ENCODE measurements around the gene PTPRN2. TPM values are rescaled to one million over a fixed set of nuclear protein-coding genes. Genes with fewer than 3 reads are reported as not detected.

The PTPRN2 gene
- total and polyA plus RNA-seq, 2 of the 13 experiments (the other 11 are each of a cell fraction or from before 2014, with no cell fraction given) = 2.5 to 24.2 TPM

DNA sequence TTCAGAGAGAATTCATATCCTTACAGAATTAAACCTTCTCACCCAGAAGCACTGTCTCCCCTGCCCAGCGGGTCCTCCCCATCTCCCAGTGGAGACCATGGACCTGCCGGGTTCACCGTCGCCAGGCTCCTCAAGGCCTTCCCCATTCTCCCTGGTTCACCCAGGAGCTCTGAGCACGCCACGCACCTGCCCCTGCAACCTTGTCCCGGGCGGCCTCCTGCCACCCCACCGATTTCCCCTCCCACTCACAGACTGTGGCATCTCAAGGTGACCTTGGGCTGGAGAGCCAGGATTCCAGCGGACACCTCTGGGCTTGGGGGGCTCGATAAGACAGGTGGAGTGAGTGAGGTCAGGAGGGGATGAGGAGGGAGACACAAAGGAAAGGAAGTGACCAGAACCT is 135.3 kb downstream of the PTPRN2 start (continued):
- TF ChIP-seq ZNF674 (CRISPR knock-in tag; IDR thresholded peaks at IDR 0.05; ENCODE audit: low read depth) (no peak), ZNF564 (CRISPR knock-in tag; IDR thresholded peaks at IDR 0.05) (no peak), ZNF704 (CRISPR knock-in tag; IDR thresholded peaks at IDR 0.05; ENCODE audit: borderline replicate concordance) (no peak)

DNA sequence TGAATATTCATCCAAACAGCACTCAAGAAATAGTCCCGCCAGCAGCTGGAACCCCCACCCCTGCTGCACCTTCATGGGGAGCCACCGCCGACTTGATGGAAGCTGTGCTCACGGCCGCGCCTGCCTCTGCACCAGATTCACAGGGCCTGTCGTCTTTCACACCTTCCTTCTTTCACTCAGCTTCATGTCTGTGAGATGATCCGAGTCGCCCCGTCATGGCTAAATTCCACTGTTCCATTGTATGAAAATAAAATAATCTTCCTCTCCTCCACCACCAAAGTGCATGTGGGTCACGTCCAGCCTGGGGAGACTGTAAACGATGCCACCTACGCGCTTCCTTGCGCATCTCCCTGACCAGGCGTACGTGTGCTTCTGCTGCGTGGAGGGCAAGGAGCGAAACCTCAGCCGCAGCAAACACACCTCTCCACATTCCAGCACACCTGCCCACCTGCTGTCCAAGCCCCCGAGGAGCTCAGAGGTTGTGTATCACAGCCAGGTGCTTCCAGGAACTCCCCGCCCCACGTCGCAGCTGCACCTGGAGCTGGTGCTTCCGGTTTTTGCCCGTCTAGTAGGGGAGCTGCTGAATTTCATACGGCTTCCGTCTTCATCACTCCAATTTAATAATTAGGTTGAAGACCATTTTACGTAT is 137.0 kb downstream of the PTPRN2 start:
- no TSS peak for BruUV-seq (replicated peaks)
- 96% methylated on average over 28 of the region's 29 CpGs for WGBS (ENCODE audit: low lambda C conversion rate)
- Histone ChIP-seq H3K36me3 (replicated peaks in 1 of 2; ENCODE audit: control insufficient read depth in 1 of 2, insufficient read depth in 2 of 2, low read length in 2 of 2) (no peaks in the 10 kb centered on the region), H3K4me1 (ENCODE audit: insufficient read depth, low read length) (peaks cover 12% of the 10 kb centered on the region; the same call in 1 of the 2 replicates), H3K79me2 (ENCODE audit: insufficient read depth, low read length) (peaks cover 4% of the 10 kb centered on the region), H3K9me3 (ENCODE audit: low read length) (no peaks in the 10 kb centered on the region), H3K9ac (ENCODE audit: insufficient read depth, low read depth, low read length) (no peak overlapping the region), H3K4me3 (replicated peaks in 1 of 3; ENCODE audit: insufficient read depth in 1 of 3, low read depth in 2 of 3, low read length in 3 of 3) (no peak overlapping the region), H3K27me3 (ENCODE audit: control insufficient read depth in 1 of 2, insufficient read depth in 2 of 2, low read length in 2 of 2) (no peaks in the 10 kb centered on the region), H3K27ac (ENCODE audit: extremely low read length, insufficient read depth, low read length) (no peak overlapping the region), H4K20me1 (ENCODE audit: insufficient read depth, low read length) (peaks cover 66% of the 10 kb centered on the region; the same call in 1 of the 2 replicates), H2AFZ (ENCODE audit: low read length) (no peak overlapping the region), H3K4me2 (ENCODE audit: low read depth, low read length) (no peak overlapping the region)
- intact Hi-C loops (cut with micrococcal nuclease; ENCODE audit: unreplicated experiment) (no loop called here), in situ Hi-C loops (cut with HindIII; ENCODE audit: extremely low pct_ligation_motif_present, low pct_unique_long_range_greater_than_20kb) (no loop called here)
- ChIA-PET CTCF (ENCODE audit: low intra/inter-chr PET ratio, low total read pairs) (no interaction called here), POLR2A (no interaction called here)
- DNase-seq (ENCODE audit: low spot score) = no peak
- no peak for TF ChIP-seq CREBL2 (CRISPR knock-in tag; IDR thresholded peaks at IDR 0.05; ENCODE audit: borderline replicate concordance)
- no peak for FAIRE-seq
- no peak for ATAC-seq

DNA sequence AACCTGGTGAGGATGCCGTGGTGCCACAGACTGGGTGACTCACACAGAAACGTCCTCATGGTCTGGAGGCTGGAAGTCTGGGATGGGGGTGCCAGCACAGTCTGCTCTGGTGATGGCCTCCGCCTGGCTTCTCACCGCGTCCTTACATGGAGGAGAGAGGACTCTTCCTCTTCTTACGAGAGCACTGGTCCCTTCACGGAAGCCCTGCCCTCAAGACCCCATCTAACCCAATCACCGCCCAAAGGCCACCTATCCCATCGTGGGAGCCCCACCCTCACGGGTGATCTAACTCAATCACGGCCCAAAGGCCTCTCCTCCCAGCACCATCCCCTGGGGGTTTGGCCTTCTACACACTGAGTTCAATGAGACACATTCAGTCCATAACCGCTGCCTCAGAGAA is 137.7 kb downstream of the PTPRN2 start:
- BruUV-seq (replicated peaks) = no TSS peak
- no peak overlapping the region for H3K4me3 ChIP-seq (replicated peaks in 1 of 3; ENCODE audit: insufficient read depth in 1 of 3, low read depth in 2 of 3, low read length in 3 of 3)
- H3K9ac ChIP-seq (ENCODE audit: insufficient read depth, low read depth, low read length) = no peak overlapping the region
- POLR2A ChIA-PET = no interaction called here
- TF ChIP-seq ELF3 (CRISPR knock-in tag; IDR thresholded peaks at IDR 0.05) (no peak), HNF4G (IDR thresholded peaks at IDR 0.05; ENCODE audit: borderline replicate concordance, low read depth, low read length) (no peak), HNF4G (CRISPR knock-in tag; IDR thresholded peaks at IDR 0.05; ENCODE audit: borderline replicate concordance, low read depth) (no peak), ASH2L (IDR thresholded peaks at IDR 0.05; ENCODE audit: insufficient read length, low read depth, low read length) (no peak), CEBPG (CRISPR knock-in tag; IDR thresholded peaks at IDR 0.05) (no peak), U2AF2 (IDR thresholded peaks at IDR 0.05; ENCODE audit: low read depth, low read length) (no peak), ZNF282 (IDR thresholded peaks at IDR 0.05; ENCODE audit: partially characterized antibody) (no peak), ZSCAN22 (CRISPR knock-in tag; IDR thresholded peaks at IDR 0.05) (no peak), IRF9 (CRISPR knock-in tag; IDR thresholded peaks at IDR 0.05; ENCODE audit: borderline replicate concordance) (no peak), NFRKB (IDR thresholded peaks at IDR 0.05) (no peak), ZNF432 (CRISPR knock-in tag; IDR thresholded peaks at IDR 0.05; ENCODE audit: borderline replicate concordance) (no peak), KDM4B (CRISPR knock-in tag; IDR thresholded peaks at IDR 0.05) (no peak), MIXL1 (CRISPR knock-in tag; IDR thresholded peaks at IDR 0.05) (no peak)
- H3K4me1 ChIP-seq (ENCODE audit: insufficient read depth, low read length) = peaks cover 18% of the 10 kb centered on the region; the same call in 1 of the 2 replicates
- DNase-seq (ENCODE audit: low spot score) (no peak), FAIRE-seq (no peak), ATAC-seq (no peak)
- CTCF ChIA-PET (ENCODE audit: low intra/inter-chr PET ratio, low total read pairs) = no interaction called here
- H3K9me3 ChIP-seq (ENCODE audit: low read length) = no peaks in the 10 kb centered on the region
- no peak overlapping the region for H2AFZ ChIP-seq (ENCODE audit: low read length)
- intact Hi-C loops (cut with micrococcal nuclease; ENCODE audit: unreplicated experiment) (no loop called here), in situ Hi-C loops (cut with HindIII; ENCODE audit: extremely low pct_ligation_motif_present, low pct_unique_long_range_greater_than_20kb) (no loop called here)
- no peak overlapping the region for H3K27ac ChIP-seq (ENCODE audit: extremely low read length, insufficient read depth, low read length)
- H3K79me2 ChIP-seq (ENCODE audit: insufficient read depth, low read length) = peaks cover 4% of the 10 kb centered on the region
- no peaks in the 10 kb centered on the region for H3K36me3 ChIP-seq (replicated peaks in 1 of 2; ENCODE audit: control insufficient read depth in 1 of 2, insufficient read depth in 2 of 2, low read length in 2 of 2)
- H4K20me1 ChIP-seq (ENCODE audit: insufficient read depth, low read length) = peaks cover 69% of the 10 kb centered on the region; the same call in 1 of the 2 replicates
- no peak overlapping the region for H3K4me2 ChIP-seq (ENCODE audit: low read depth, low read length)
- H3K27me3 ChIP-seq (ENCODE audit: control insufficient read depth in 1 of 2, insufficient read depth in 2 of 2, low read length in 2 of 2) = no peaks in the 10 kb centered on the region
- WGBS (ENCODE audit: low lambda C conversion rate) = 89% methylated on average over 8 of the region's 12 CpGs
